Measurements from ENCODE around the gene FRMD4B.

DNA sequence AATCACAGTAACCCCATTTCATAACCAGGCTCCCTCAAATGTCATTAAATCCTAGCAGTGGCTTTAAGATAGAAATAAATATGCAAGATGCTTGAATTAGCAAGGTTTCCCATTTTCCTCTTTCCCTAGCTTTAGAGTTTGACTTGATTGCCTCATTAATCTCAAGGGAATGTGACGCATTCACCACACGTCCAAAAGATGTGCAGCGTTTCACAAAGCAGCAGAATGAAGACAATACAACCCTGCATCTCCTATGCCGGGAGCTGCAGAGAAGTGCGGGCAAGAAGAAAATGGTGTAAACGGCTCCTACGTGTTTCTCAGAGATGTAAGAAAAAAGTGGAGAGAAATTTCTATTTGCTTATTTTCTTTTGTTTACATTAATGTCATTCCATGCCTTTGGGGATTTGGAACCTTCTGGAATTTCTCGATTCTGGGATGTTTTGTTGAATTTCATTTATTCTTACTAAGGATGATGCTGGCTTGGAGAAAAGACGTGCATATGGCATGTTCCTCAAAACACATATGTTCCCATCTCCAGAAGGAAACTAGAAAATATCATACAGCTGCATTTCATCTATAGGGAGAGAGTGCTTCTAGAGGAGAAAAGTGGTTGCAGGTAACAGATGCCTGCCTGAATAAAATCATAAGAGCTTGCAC lies 27.8 kb upstream of the FRMD4B start:
- TF ChIP-seq, protein P1, sequence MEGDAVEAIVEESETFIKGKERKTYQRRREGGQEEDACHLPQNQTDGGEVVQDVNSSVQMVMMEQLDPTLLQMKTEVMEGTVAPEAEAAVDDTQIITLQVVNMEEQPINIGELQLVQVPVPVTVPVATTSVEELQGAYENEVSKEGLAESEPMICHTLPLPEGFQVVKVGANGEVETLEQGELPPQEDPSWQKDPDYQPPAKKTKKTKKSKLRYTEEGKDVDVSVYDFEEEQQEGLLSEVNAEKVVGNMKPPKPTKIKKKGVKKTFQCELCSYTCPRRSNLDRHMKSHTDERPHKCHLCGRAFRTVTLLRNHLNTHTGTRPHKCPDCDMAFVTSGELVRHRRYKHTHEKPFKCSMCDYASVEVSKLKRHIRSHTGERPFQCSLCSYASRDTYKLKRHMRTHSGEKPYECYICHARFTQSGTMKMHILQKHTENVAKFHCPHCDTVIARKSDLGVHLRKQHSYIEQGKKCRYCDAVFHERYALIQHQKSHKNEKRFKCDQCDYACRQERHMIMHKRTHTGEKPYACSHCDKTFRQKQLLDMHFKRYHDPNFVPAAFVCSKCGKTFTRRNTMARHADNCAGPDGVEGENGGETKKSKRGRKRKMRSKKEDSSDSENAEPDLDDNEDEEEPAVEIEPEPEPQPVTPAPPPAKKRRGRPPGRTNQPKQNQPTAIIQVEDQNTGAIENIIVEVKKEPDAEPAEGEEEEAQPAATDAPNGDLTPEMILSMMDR (IDR thresholded peaks at IDR 0.05; ENCODE audit: borderline replicate concordance, extremely low read depth, low read length, poor library complexity, severe bottlenecking): no peak
- TF ChIP-seq EZH2 (IDR thresholded peaks at IDR 0.05; ENCODE audit: borderline replicate concordance, low read depth, low read length, severe bottlenecking): no peak

All from DND-41 (cell line).